Activated CD8-positive, alpha-beta memory T cell treated with anti-CD3 and anti-CD28 coated beads, Interleukin-2, amount 50 U/mL, for 4 hours (primary cell): ENCODE data around the gene SEPTIN8.

Source experiments
- DNase-seq: peaks from one replicate; pipeline ENCODE4 v3.0.0-alpha.2; 2020

Gene SEPTIN8, protein sequence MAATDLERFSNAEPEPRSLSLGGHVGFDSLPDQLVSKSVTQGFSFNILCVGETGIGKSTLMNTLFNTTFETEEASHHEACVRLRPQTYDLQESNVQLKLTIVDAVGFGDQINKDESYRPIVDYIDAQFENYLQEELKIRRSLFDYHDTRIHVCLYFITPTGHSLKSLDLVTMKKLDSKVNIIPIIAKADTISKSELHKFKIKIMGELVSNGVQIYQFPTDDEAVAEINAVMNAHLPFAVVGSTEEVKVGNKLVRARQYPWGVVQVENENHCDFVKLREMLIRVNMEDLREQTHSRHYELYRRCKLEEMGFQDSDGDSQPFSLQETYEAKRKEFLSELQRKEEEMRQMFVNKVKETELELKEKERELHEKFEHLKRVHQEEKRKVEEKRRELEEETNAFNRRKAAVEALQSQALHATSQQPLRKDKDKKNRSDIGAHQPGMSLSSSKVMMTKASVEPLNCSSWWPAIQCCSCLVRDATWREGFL

DNA sequence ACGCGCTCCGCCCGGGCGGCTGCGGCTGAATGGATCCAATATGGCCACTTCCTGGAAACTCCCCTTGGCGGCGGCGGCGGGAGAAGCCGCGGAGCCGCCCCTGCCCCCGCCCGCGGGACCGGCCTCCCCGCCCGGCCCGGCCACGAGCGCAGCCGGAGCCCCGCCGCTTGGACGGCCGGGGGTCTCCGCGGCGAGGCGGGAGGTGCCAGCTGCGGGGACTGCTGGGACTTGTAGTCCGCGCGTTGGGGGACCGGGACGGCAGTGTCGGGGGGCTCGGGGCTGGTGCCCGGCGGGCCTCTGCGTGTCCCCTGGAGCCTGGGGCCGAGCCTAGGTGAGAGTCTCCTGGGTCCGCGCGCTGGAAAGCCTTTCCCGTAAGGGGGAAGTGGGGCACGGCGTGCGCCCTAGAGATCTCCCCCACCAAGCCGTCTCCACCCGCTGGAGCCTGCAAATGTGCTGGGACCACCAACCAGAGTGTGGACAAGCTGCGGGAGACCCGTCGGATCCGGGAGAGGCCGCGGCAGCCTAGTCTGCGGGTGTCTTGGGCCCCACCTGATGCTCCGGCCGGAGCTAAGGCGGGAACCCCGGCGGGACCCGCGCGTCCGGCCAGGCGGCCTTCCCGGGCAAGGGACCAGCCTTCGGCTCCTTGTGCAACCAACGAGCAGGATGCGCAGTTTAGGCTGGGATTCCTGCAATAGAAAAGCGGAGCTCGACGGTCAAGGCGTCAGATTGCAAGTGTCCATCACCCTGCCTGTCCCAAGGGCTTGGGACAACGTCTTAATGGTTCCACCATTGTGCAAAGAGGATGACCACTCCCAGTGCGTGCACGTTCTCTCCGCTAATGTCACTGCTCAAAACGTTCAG lies at the start of gene SEPTIN8:
Gene SEPTIN8 (minus strand): TSS at position 31 of the 861 bp plus-strand sequence. CDS start 102 bp downstream, outside the sequence.
- DNase-seq, result peak; percentile 35

DNA sequence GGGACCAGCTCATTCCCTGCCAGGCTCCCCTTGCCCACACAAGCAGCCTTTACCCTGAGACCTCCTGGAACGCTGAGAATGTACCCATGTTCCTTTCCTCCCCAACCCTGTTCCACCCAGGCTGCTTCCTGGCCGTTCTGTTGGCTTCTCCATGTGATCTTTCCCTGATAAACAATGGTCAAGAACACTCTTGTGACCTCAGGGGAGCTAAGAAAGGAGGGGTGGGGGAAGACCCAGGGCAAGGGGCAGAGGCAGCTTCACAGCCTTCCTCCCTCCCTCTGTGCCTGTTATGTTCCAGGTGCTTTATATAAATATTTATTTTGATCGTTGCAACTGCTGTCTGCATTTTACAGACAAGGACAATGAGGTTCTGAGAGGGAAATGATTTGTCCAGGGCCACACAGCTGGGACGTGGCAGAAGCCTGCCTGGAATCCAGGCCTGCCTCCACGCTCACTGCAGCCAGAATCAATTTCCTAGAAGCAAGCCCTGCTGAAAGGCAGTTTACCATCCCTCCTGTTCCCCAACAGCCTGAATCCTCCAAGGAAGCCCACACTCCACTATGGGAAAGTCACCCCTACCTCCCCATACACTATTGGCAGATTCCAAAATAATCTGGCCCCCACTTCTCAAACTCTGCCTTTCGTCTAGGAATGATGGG lies 49.5 kb upstream of the SEPTIN8 start:
- DNase-seq, result no peak

DNA sequence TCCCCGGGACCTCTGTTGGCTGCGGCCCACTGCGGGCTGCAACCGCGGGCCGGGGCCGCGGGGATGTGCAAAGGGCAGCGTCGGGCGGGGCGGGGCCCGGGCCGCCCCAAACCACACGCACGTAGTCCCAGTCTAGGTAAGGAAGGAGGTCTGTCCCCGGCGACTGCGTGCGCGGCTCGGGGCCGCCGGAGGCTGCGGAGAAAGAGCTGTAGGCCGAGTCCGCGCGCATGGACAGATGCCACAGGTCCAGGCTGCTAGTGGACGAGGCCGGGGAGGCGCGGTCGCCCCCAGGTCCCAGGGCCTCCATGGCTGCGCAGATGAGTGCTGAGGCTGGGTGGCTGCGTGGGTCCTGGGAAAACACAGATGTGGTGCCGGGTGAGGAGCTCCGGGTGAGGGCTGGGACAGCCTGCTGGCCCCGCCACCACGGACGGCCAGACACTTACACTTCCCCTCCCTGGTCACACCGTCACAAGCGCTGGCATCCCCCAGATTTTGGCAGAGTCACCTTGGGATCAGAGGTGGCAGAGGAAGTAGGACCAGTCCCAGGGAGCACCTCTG lies 48.9 kb upstream of the SEPTIN8 start:
- peak; percentile 21 for DNase-seq

DNA sequence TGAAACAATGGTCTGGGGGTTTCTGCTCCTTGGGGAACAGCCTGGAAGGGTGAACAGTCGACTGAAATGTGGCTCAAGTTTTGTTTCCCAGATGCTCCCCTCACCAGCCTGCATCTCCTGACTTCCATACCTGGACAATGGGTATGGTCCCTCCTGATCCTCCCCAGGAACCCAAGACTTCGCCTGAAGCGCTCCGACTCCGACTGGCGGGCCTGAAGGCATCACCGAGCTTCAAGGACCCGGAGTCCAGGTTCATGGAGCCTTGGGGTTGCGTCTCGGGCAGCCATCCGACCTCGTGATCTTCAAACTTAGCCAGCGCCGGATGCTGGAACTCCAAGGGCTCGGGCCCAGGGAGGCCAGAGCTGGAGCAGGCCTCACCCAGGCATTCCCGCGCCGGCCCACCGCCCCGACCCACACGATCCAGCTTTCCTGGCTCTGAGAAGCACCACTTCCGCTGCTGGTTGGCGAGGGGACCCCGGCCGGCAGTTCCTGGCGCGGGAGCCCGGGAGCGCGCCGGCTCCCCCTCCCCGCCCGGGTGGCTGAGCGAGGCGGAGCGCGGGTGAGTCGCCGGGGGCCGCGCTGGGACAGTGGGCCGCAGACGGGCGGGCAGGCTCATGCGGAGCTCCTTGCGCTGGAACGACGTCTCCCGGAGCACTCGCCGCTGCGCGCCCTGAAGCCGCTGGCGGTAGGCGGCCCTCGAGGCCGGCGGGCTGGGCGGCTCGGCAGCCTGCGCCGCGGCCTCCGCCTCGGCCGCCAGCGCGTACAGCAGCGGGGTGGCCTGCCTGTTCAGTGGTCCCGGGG lies 48.2 kb upstream of the SEPTIN8 start:
- no peak for DNase-seq

DNA sequence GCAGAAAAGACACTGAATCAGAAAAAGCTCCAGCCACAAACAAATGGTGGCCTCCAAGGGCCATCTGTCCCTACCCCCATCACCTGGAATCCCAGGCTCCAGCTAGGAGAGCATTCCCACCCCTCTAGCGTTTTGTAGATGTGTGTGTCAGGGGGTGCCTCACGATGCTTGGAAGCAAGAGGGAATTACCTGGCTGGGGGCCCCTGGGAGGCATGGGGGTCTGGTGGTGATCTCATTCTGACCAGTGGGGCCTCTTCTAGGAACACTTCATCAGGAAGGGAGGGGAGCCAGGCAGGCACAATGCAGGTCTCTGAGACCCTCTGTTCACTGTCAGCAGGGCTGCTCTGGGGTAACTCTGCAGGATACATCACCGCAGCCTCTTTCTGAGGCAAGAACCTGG lies 47.4 kb upstream of the SEPTIN8 start:
- no peak for DNase-seq

DNA sequence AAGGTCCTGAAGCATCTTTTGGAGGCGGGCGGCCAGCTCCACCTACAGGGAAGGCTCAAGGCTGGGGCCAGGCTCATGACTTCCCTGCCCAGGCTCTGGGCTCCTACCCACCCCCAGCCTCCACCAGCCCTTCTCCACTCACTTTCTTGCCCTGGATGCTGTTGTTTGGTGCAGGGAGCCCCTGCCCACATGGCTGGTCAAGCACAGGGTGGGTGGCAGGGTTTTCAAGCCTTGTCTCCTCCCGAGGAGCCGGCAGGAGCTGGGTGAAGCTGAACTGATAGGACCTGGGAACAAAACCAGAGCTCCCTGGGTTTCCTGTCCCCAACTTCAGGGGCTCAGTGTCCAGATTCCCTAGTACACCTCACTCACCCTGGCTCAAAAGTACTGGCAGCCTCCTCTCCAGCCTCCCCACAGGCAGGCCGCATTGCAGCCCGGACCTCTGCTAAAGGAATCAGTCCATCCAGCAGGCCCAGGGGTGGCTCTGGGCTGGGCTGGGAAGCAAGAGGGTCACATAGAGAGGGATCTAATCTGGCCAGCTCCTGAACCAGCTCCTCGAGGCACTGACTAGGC lies 46.5 kb upstream of the SEPTIN8 start:
- DNase-seq, result no peak

DNA sequence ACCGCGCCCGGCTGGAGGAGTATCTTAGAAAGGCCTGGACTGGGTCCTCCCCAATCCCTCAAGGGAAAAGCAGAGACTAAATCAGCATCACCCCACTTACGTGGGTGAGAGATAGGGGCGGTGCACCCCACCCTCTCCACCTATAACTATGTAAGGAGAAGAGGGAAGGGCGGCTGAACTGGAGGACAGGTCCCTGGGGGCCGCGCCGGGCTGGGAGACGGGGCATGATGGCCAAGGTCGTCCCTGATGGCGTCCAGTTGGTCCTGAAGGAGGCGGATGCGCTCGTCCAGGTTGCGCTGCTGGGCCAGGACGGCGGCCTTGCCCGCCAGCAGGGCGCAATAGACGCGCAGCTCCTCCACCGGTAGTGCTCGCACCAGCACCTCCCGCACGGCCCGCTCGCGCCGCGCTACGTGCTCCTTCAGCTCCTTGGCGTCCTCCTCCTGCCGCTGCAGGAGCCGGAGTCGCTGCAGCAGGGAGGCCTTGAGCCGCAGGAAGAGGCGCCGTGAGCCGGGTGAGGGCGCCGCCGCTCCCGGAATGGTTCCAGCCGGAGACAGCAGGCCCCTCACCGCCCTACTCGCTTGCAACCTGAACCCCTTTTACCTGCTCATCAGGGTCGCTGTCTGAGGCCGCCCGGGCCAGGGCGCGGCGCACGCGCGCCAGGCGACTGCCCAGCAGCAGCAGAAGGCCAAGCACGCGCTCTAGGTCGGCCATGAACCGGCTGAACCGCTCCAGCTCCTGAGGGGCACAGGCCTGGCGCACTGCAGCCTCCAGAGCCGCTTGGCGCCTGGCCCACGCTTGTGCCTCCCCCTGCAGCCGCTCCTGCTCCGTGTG lies 45.8 kb upstream of the SEPTIN8 start:
- no peak for DNase-seq

DNA sequence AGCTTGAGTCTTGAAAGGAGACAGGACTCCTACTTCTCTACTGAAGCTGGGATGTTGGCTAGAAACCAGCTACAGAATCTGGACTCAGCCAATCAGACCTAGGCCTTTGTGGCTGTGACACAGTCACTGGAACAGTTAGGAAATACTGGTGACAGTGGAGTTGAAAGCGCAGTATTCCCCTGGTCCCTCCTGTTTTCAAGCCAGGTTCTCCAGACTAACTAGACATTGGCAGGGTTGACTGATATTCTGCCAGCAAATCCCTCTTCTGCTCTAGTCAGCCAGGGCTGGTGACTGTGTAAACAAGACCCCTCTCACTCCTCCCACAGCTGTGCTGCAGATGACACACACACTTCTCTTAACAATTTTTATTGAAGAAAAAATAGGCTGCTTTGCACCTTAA lies 44.8 kb upstream of the SEPTIN8 start:
- DNase-seq, result no peak

DNA sequence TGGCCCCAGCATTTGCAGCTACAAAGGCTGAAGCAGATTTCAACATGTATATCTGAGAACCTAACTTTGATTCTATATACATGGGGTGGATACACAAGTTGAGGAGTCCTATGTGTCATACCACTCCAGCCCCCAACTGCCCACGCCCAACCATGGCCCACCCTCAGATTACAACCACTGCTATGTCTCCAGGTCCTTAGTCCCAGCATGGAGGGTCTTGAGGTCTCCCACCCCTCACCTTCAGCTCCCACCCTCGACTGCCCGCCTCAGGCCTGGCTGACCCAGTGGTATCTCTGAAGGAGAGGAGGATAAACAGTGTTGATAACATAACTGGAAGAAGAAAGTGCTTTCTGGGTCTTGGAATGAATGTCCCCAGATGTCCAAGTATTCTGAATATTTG lies 44.3 kb upstream of the SEPTIN8 start:
- DNase-seq, result no peak

DNA sequence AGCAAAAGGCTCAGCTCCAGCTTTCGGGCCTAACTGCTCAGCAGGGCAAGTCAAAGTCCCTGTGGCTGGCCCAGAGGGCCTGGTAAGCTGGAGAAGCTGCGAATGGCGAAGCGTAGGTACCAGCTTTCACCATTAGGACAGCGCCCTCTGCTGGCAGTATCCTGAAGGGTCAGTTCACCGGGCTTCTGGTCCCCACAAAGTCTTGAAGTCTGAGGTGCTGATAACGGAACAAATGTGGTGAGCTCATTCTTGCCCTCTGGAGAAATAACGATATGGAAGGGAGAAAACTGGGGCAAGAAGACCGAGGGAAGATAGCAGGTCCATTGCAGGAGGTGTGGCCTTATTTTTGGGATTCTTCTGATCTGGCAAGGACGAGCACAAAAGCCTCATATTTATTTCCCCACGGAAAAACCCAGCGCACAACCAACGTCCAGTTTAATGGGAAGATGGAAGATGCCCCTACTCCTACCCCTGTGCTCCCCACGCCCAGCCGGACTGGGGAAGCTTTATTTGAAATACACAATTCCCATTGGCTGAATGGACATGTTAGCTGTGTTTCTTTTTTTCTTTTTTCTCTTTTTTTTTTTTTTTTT lies 43.2 kb upstream of the SEPTIN8 start:
- DNase-seq, result peak; percentile 89

DNA sequence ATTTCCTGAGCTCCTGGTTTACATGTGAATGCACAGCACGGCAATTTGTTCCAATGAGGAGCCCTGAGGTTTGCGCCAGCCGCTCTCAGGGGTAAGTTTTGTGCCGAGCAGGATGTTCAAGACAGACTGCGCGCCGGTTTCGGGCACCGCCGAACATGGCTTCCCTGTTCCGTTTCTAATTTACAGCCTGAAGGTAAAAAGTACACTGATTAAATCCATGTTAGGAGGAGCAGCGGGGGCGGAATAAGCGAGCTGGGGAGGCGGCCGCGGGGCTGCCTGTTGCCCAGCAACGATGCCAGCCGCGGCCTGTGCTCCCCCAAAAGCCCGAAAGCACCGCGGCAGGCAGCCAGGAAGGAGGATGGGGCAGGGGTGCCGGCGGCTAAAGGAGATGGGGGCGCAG lies 42.4 kb upstream of the SEPTIN8 start:
- no peak for DNase-seq

DNA sequence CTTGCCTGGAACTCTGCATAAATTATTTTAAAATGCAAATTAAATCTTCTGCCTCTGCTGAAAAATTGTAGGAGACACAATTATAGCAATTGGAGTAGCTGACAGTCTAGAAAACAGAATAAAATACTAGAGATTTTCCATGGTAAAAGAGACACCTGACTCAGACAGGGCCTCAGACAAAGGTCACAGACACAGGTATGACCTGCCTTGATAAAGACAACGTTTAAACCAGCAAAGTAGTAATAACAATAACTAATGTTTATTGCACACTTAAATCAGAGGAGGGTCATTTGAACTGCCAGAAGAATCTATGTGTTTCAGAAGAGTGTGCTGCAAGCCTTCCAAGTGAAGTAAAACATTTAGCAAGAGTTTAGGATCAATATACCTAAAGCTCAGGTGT lies 40.0 kb upstream of the SEPTIN8 start:
- DNase-seq, result no peak

DNA sequence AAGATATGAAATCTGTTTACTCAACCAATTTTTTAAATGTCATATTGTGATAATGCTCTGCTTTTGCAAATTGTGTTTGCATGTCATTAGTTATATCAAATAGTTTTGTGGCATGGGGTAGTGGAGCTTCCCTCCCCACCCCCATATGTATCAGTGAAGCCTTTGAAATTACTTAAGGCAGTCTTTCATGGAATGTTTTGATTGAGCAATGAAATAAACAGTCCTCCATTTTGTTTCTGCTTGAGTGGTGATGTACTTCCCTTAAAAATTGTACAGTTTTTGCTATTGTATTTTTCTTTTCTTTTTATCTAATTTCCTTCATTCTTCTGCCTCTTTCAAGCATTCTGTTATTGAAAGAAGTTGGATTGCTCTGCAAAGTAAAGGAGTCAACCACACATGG lies 39.5 kb upstream of the SEPTIN8 start:
- DNase-seq, result no peak

DNA sequence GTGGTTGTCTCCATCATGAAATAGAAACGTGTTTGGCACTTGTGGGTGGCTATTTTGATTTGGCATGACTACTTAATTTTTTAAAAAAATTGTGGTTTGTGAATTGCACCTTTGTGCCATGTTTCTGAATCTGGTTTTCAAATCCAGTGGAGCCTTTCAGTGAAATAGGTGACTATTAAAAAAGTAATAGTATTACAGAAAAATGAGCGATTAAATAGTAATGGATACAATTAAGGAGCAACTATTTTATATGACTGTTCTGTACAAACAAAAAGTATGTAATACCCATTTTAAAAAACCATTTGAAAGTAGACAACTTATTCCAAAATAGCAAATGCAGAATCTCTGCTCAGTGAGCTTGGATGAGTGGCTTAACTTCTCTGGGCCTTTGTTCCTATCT lies 39.0 kb upstream of the SEPTIN8 start:
- DNase-seq, result no peak

DNA sequence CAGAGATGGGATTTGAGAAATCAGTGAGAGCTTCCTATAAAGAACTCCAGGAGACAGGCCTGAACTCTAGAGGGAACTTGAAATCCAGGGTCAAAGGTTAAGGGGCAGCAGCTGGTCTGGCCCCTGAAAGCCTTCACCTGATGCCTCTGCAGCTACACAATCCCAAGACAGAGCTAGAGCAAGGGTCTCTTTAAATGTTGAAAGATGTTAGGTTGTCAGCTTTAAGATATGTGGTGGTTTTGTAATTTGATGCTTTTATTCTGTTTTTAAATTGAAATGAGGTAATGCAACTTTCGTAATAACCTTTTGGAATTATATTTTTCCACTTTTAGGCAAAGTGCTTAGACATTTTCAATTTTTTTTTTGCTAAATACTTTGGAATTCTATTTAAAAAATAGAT lies 38.4 kb upstream of the SEPTIN8 start:
- DNase-seq, result no peak

DNA sequence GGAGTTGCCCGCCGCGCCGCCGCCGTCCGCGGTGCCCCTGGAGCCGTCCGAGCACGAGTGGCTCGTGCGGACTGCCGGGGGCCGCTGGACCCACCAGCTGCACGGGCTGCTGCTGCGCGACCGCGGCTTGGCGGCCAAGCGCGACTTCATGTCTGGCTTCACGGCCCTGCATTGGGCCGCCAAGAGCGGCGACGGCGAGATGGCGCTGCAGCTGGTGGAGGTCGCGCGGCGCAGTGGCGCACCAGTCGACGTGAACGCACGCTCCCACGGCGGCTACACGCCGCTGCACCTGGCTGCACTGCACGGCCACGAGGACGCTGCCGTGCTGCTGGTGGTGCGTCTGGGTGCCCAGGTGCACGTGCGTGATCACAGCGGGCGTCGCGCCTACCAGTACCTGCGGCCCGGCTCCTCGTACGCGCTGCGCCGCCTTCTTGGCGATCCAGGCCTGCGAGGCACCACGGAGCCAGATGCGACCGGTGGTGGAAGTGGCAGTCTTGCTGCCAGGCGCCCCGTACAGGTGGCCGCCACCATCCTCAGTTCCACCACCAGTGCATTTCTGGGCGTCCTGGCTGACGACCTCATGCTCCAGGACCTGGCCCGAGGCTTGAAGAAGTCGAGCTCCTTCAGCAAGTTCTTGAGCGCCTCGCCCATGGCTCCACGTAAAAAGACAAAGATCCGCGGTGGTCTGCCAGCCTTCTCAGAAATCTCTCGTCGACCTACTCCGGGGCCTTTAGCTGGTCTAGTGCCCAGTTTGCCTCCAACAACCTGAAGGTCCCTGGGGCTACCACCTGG lies 37.7 kb upstream of the SEPTIN8 start:
- DNase-seq, result no peak

DNA sequence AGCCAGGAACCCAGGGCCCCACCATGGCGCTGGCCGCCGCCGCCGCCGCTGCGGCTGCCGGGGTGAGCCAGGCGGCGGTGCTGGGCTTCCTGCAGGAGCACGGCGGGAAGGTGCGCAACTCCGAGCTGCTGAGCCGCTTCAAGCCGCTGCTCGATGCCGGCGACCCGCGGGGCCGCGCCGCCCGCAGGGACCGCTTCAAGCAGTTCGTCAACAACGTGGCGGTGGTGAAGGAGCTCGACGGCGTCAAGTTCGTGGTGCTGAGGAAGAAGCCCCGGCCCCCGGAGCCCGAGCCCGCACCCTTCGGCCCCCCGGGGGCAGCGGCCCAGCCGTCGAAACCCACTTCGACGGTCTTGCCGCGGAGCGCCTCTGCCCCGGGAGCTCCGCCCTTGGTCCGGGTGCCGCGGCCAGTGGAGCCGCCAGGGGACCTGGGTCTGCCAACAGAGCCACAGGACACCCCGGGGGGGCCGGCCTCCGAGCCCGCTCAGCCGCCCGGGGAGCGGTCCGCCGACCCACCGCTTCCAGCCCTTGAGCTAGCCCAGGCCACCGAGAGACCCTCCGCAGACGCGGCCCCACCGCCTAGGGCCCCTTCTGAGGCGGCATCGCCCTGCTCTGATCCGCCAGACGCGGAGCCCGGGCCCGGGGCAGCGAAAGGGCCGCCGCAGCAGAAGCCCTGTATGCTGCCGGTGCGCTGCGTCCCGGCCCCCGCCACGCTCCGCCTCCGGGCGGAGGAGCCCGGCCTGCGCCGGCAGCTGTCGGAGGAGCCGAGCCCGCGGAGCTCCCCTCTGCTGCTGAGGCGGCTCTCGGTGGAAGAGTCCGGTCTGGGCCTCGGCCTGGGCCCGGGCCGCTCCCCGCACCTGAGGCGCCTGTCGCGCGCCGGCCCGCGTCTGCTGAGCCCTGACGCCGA lies 36.8 kb upstream of the SEPTIN8 start:
- peak; percentile 36 for DNase-seq

DNA sequence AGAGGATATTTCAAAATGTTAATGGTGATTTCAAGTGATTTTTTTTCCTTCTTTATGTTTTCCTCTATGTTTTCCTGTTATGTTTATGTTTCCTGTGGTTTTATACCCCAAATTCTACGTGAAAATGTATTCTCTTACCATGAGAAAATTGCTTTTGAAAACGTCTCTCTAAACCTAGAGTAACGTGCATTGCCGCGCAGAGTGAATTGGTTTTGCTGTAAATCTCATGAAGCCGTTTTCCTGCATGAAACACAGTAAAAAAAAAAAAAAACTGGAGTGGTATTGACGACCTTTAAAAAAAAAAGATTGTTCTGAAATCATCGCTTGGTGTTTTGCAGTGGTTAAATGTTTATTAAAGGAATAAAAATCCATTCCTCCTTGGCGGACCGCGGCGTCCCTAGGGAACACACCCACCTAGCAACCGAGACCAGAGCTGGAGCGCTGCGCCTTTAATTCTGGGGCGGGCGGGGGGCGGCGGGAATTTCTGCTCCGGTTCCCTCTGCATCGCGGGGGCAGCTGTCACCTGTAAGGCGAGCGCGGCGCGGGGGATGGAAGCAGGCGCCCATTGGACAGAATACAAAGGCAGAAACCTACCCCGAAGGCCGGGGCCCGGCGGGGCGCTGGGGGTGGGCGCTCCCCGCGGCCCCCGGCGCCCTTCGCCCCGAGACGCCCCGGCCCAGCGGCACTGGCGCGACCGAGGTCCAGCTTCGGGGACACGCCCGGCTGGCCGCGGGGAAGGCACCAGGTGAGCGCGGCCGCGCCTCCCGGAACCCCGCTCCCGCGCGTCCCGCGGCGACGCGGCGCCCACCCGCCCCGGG lies 36.0 kb upstream of the SEPTIN8 start, which contains the start of gene SOWAHA:
Gene SOWAHA (plus strand): TSS at position 522 of the 818 bp plus-strand sequence. CDS start 320 bp downstream, outside the sequence.
- peak; percentile 29 for DNase-seq
